PC-9 (cell line): ENCODE measurements around the gene IKBKE.

Source experiments
- CTCF ChIP-seq: fragments of 200-600 bp; sonication (generic); conservative IDR thresholded peaks from 2 replicates; pipeline ENCODE4 v1.6.1; 2017; ENCODE audit warnings: mixed run types, antibody characterized with exemption, mild to moderate bottlenecking, moderate library complexity
- EZH2 ChIP-seq: fragments of 200-600 bp; sonication (generic); IDR thresholded peaks from 2 replicates; pipeline ENCODE4 v1.8.0; 2017; ENCODE audit warnings: antibody characterized with exemption, low read depth

DNA sequence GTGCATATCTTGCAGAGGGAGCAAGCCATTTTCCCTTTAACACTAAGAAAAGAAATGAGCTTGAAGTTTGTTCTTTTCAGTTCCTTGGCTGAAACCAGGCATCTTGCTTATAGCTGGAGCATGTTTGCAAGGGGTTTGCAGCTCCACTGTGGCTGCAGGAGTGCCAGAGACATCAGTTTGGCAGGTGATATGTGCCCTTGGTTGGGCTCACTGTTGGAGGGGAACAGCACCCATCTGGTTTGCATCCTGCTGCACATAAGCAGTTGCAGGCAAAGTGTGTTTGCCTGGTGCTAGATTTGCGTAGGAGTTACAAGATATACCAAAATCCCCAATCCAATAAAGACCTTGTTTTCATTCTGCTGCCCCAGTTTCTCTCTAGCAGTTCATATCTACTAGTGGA, 47.8 kb upstream of the IKBKE start:
- no peak for TF ChIP-seq CTCF
- TF ChIP-seq EZH2: no peak
